Activated B cell treated with CpG ODN at 0.5 μM for 24 hours (primary cell): ENCODE measurements around the gene DNHD1. TPM values are rescaled to one million over a fixed set of nuclear protein-coding genes. Genes with fewer than 3 reads are reported as not detected.

Experiments
- ATAC-seq: fragments of 200-7000 bp; cut with Tn5 transposase; one replicate; pipeline ENCODE4 v1.10.0; 2021; ENCODE audit warnings: low read depth, mild to moderate bottlenecking, moderate library complexity
- CTCF ChIA-PET: fragments of 350-600 bp; sonication (Branson Sonifier 250); formaldehyde crosslinking; loops from one replicate; lab custom pipeline; 2021; ENCODE audit warnings: antibody characterized with exemption; lab: Charles Lee
- POLR2A ChIA-PET: fragments of 350-600 bp; sonication (Branson Sonifier 250); formaldehyde crosslinking; loops from one replicate; lab custom pipeline; 2021; ENCODE audit warnings: antibody characterized with exemption; lab: Charles Lee
- DNase-seq: peaks from one replicate; pipeline ENCODE4 v3.0.0; 2022
- H3K27ac Mint-ChIP-seq: one replicate; pipeline ENCODE4 v1.8.0; 2020; ENCODE audit warnings: mixed read lengths
- H3K27me3 Mint-ChIP-seq: one replicate; pipeline ENCODE4 v1.8.0; 2021; ENCODE audit warnings: mixed read lengths
- H3K36me3 Mint-ChIP-seq: one replicate; pipeline ENCODE4 v1.8.0; 2021; ENCODE audit warnings: low read depth, mixed read lengths
- H3K4me1 Mint-ChIP-seq: one replicate; pipeline ENCODE4 v1.8.0; 2021; ENCODE audit warnings: mixed read lengths
- H3K4me3 Mint-ChIP-seq: one replicate; pipeline ENCODE4 v1.8.0; 2020; ENCODE audit warnings: mild to moderate bottlenecking, mixed read lengths
- H3K9me3 Mint-ChIP-seq: one replicate; pipeline ENCODE4 v1.8.0; 2020; ENCODE audit warnings: mixed read lengths
- CTCF ChIP-seq: fragments of 200-600 bp; IDR thresholded peaks from one replicate; pipeline ENCODE4 v1.8.0; 2022; ENCODE audit warnings: antibody characterized with exemption, mild to moderate bottlenecking
- intact Hi-C: fragments of 100-400 bp; cut with micrococcal nuclease; formaldehyde crosslinking; loops from one replicate; pipeline ENCODE4 v1.15.1; 2024
- total RNA-seq: library from RNA; stranded (reverse); gene quantifications from 2 replicates; pipeline ENCODE4 v1.2.3, GENCODE V29; 2022

The DNHD1 gene
- total RNA-seq, 1 donor from 2014 or later = 42.6 TPM

- Mint-ChIP-seq H3K4me3 (no peak overlapping the region), H3K27ac (no peak overlapping the region), H3K4me1 (peaks cover 16% of the 10 kb centered on the region), H3K27me3 (no peaks in the 10 kb centered on the region), H3K36me3 (peaks cover 87% of the 10 kb centered on the region), H3K9me3 (no peaks in the 10 kb centered on the region)
- TF ChIP-seq CTCF = no peak
- intact Hi-C loops = no loop called here
- ChIA-PET CTCF (interaction anchor here (0.7 to 1.0 kb wide), 4 partner anchors 21 to 161 kb away, joined by 3 read pairs; no protein-coding TSS in a partner anchor), POLR2A (no interaction called here)
- ATAC-seq = no peak
- DNase-seq = no peak
Measured at GRCh38 chr11:6596239-6596877, 99.3 kb downstream of the DNHD1 start.

GRCh38 chr11:6598555-6598954 is 101.5 kb downstream of the DNHD1 start:
- Mint-ChIP-seq H3K9me3 (no peaks in the 10 kb centered on the region), H3K27ac (no peak overlapping the region), H3K4me1 (peaks cover 15% of the 10 kb centered on the region), H3K36me3 (peaks cover 75% of the 10 kb centered on the region), H3K27me3 (no peaks in the 10 kb centered on the region), H3K4me3 (no peak overlapping the region)
- intact Hi-C loops = no loop called here
- no peak for ATAC-seq
- POLR2A ChIA-PET = no interaction called here
- CTCF ChIA-PET = no interaction called here
- no peak for DNase-seq
- no peak for TF ChIP-seq CTCF

GRCh38 chr11:6599449-6599848 is 102.4 kb downstream of the DNHD1 start:
- intact Hi-C loops = no loop called here
- ATAC-seq = no peak
- peaks cover 12% of the 10 kb centered on the region for H3K4me1 Mint-ChIP-seq
- H3K27me3 Mint-ChIP-seq = no peaks in the 10 kb centered on the region
- ChIA-PET CTCF (no interaction called here), POLR2A (no interaction called here)
- no peak overlapping the region for H3K27ac Mint-ChIP-seq
- peaks cover 66% of the 10 kb centered on the region for H3K36me3 Mint-ChIP-seq
- H3K9me3 Mint-ChIP-seq = no peaks in the 10 kb centered on the region
- peak overlapping the region; percentile 15 for H3K4me3 Mint-ChIP-seq
- TF ChIP-seq CTCF = no peak
- DNase-seq = no peak

- POLR2A ChIA-PET = no interaction called here
Measured at GRCh38 chr11:6599881-6600390, 102.9 kb downstream of the DNHD1 start.

More at GRCh38 chr11:6599881-6600390, 102.9 kb downstream of the DNHD1 start:
- no peak for TF ChIP-seq CTCF
- Mint-ChIP-seq H3K4me3 (no peak overlapping the region), H3K36me3 (peaks cover 63% of the 10 kb centered on the region), H3K4me1 (peaks cover 12% of the 10 kb centered on the region), H3K27ac (no peak overlapping the region), H3K9me3 (no peaks in the 10 kb centered on the region), H3K27me3 (no peaks in the 10 kb centered on the region)
- intact Hi-C loops = loop anchor here (5.0 kb wide), 3 partner anchors 68 to 208 kb away; partner anchors contain the start of gene SMPD1
- ATAC-seq (no peak), DNase-seq (no peak)
- CTCF ChIA-PET = no interaction called here
